GM12878 (cell line): Measurements from ENCODE around the gene MEGF9. TPM values are rescaled to one million over a fixed set of nuclear protein-coding genes. Genes with fewer than 3 reads are reported as not detected.

ENCODE experiments used
- ATAC-seq: fragments of 200-7000 bp; cut with Tn5 transposase; 3 replicates; pipeline ENCODE4 v1.9.1; 2020; ENCODE audit warnings: mild to moderate bottlenecking, moderate library complexity
- BruUV-seq: library from RNA; stranded (reverse); fragments of 400-500 nt; replicated peaks from 2 replicates; lab custom pipeline; 2021; lab: Mats Ljungman, UMichigan
- CTCF ChIA-PET: fragments of 300-600 bp; sonication (Branson Sonifier 250); formaldehyde crosslinking; extraction: SDS; loops from one replicate; lab custom pipeline; 2021; ENCODE audit warnings: inconsistent platforms; lab: Yijun Ruan, JAX
- POLR2A ChIA-PET: fragments of 350-600 bp; formaldehyde crosslinking; extraction: SDS; loops from one replicate; lab custom pipeline; 2021; ENCODE audit warnings: inconsistent platforms; lab: Charles Lee
- RAD21 ChIA-PET: fragments of 300-600 bp; sonication (Branson Sonifier 250); formaldehyde crosslinking; loops from one replicate; lab custom pipeline; 2023; ENCODE audit warnings: antibody characterized with exemption; ENCODE audit not compliant: unreplicated experiment; lab: Charles Lee
- SMC1A ChIA-PET: fragments of 300-600 bp; sonication (Branson Sonifier 250); formaldehyde crosslinking; loops from one replicate; lab custom pipeline; 2023; ENCODE audit not compliant: unreplicated experiment, uncharacterized antibody; lab: Charles Lee
- DNase-seq: peaks from one replicate; pipeline ENCODE4 v3.0.0-alpha.2; 2011; ENCODE audit warnings: low read depth, low spot score
- FAIRE-seq: peaks from 3 replicates; lab custom pipeline; 2011; peaks lifted over from hg19 to GRCh38; lab: Jason Lieb, UNC
- H2AFZ ChIP-seq: 2 replicates; pipeline ENCODE4 v1.6.0; 2011; ENCODE audit warnings: low read depth, low read length, control low read depth; ENCODE audit not compliant: control insufficient read depth
- H3K27ac ChIP-seq: 2 replicates; pipeline ENCODE4 v1.5.1; 2011; ENCODE audit warnings: control low read depth; ENCODE audit not compliant: control insufficient read depth, insufficient read depth
- H3K27me3 ChIP-seq, 2 experiments: replicated peaks in 1 of 2; 2 replicates each; pipeline versions ENCODE4 v1.6.0 to v1.6.1; 2011; ENCODE audit warnings: low read length in 1 of 2; ENCODE audit not compliant: control insufficient read depth in 2 of 2, insufficient read depth in 2 of 2
- H3K36me3 ChIP-seq, 2 experiments: 2 replicates each; pipeline ENCODE4 v1.5.1; 2011; ENCODE audit warnings: low read length in 1 of 2; ENCODE audit not compliant: control insufficient read depth in 2 of 2, insufficient read depth in 2 of 2
- H3K4me1 ChIP-seq: 2 replicates; pipeline ENCODE4 v1.6.1; 2011; ENCODE audit warnings: mild to moderate bottlenecking, low read length, moderate library complexity, mixed read lengths; ENCODE audit not compliant: control insufficient read depth, insufficient read depth
- H3K4me2 ChIP-seq: 2 replicates; pipeline ENCODE4 v1.6.0; 2011; ENCODE audit warnings: control low read depth; ENCODE audit not compliant: control insufficient read depth, insufficient read depth
- H3K4me3 ChIP-seq: fragments of 200-600 bp; sonication (generic); 2 replicates; pipeline ENCODE4 v1.5.1; 2016
- H3K79me2 ChIP-seq: 2 replicates; pipeline ENCODE4 v1.6.0; 2011; ENCODE audit warnings: low read length; ENCODE audit not compliant: control insufficient read depth, insufficient read depth
- H3K9ac ChIP-seq: 2 replicates; pipeline ENCODE4 v1.8.0; 2011; ENCODE audit warnings: low read length, control low read depth, mixed read lengths; ENCODE audit not compliant: control insufficient read depth, insufficient read depth
- H3K9me3 ChIP-seq: replicated peaks from 3 replicates; pipeline ENCODE4 v1.5.1; 2011; ENCODE audit warnings: mild to moderate bottlenecking, low read length; ENCODE audit not compliant: control insufficient read depth, insufficient read depth
- H4K20me1 ChIP-seq: 2 replicates; pipeline ENCODE4 v1.6.0; 2011; ENCODE audit not compliant: control insufficient read depth, insufficient read depth
- ATF3 ChIP-seq: IDR thresholded peaks from 2 replicates; pipeline ENCODE4 v1.6.1; 2011; ENCODE audit warnings: low read depth, mild to moderate bottlenecking, low read length, moderate library complexity, borderline replicate concordance; ENCODE audit errors: extremely low read depth
- CEBPZ ChIP-seq: fragments of 150-350 bp; IDR thresholded peaks from 2 replicates; pipeline ENCODE4 v1.6.1; 2016; ENCODE audit warnings: low read depth, low read length
- EGR1 ChIP-seq, 2 experiments: IDR thresholded peaks; 1 replicate in 1 of 2; 2 replicates in 1 of 2; pipeline ENCODE4 v1.6.1; 2011 to 2012; ENCODE audit warnings: low read depth in 2 of 2, low read length in 2 of 2, borderline replicate concordance in 1 of 2, mild to moderate bottlenecking in 1 of 2, moderate library complexity in 1 of 2
- FOXM1 ChIP-seq: IDR thresholded peaks from 2 replicates; pipeline ENCODE4 v1.6.1; 2012; ENCODE audit warnings: low read depth, mild to moderate bottlenecking, inconsistent platforms, low read length, moderate library complexity
- JUNB ChIP-seq: IDR thresholded peaks from 2 replicates; pipeline ENCODE4 v1.6.1; 2016; ENCODE audit warnings: antibody characterized with exemption, mild to moderate bottlenecking
- JUND ChIP-seq: IDR thresholded peaks from 2 replicates; pipeline ENCODE4 v1.6.1; 2012; ENCODE audit warnings: low read depth, mild to moderate bottlenecking, low read length, improper control_type of control experiment, moderate library complexity
- MAX ChIP-seq: IDR thresholded peaks from 2 replicates; pipeline ENCODE4 v1.6.1; 2012; ENCODE audit warnings: low read depth, low read length, improper control_type of control experiment
- MTA2 ChIP-seq: fragments of 450-650 bp; IDR thresholded peaks from 2 replicates; pipeline ENCODE4 v1.6.1; 2016; ENCODE audit warnings: low read depth, mild to moderate bottlenecking, moderate library complexity
- NRF1 ChIP-seq: conservative IDR thresholded peaks from 2 replicates; pipeline ENCODE4 v1.6.1; 2011; ENCODE audit warnings: mild to moderate bottlenecking, low read depth, low read length, improper control_type of control experiment
- RCOR1 ChIP-seq: conservative IDR thresholded peaks from 2 replicates; pipeline ENCODE4 v1.6.1; 2012; ENCODE audit warnings: low read depth, low read length, improper control_type of control experiment
- SRF ChIP-seq, 2 experiments: IDR thresholded peaks; 2 replicates each; pipeline ENCODE4 v1.6.1; 2011; ENCODE audit warnings: low read depth in 2 of 2, low read length in 2 of 2, mild to moderate bottlenecking in 1 of 2, moderate library complexity in 1 of 2
- STAT1 ChIP-seq: fragments of 450-650 bp; conservative IDR thresholded peaks from 2 replicates; pipeline ENCODE4 v1.6.1; 2014; ENCODE audit warnings: antibody characterized with exemption, mild to moderate bottlenecking
- TCF12 ChIP-seq: IDR thresholded peaks from 2 replicates; pipeline ENCODE4 v1.6.1; 2011; ENCODE audit warnings: low read depth, mild to moderate bottlenecking, low read length
- YY1 ChIP-seq: IDR thresholded peaks from 2 replicates; pipeline ENCODE4 v1.6.1; 2011; ENCODE audit warnings: low read depth, mild to moderate bottlenecking, low read length
- ZNF592 ChIP-seq: fragments of 450-650 bp; IDR thresholded peaks from 2 replicates; pipeline ENCODE4 v1.6.1; 2017; ENCODE audit warnings: mild to moderate bottlenecking, moderate library complexity
- ZSCAN29 ChIP-seq: fragments of 450-650 bp; IDR thresholded peaks from 2 replicates; pipeline ENCODE4 v1.6.1; 2017; ENCODE audit warnings: mild to moderate bottlenecking, moderate library complexity
- ZZZ3 ChIP-seq: IDR thresholded peaks from 2 replicates; pipeline ENCODE4 v1.6.1; 2011; ENCODE audit warnings: low read depth; ENCODE audit not compliant: control insufficient read depth, insufficient read length
- WGBS: methylation state at CpG from one replicate; pipeline ENCODE4 v1.1.6; 2016; ENCODE audit warnings: low lambda C conversion rate; ENCODE audit not compliant: insufficient replicate concordance, insufficient coverage; ENCODE audit errors: missing lambda C conversion rate; 5-methylcytosine and 5-hydroxymethylcytosine counted together
- in situ Hi-C: fragments of 300-500 bp; cut with MboI; formaldehyde crosslinking; loops from 9 replicates; pipeline ENCODE4 v1.14.3; 2018; ENCODE audit warnings: mixed read lengths
- intact Hi-C: fragments of 100-400 bp; cut with micrococcal nuclease; formaldehyde crosslinking; loops from one replicate; pipeline ENCODE4 v1.14.2; 2022; ENCODE audit not compliant: unreplicated experiment
- polyA plus RNA-seq, 11 experiments: library from polyadenylated mRNA; depleted of rRNA in 4 of 11; unstranded in 6 of 11; stranded (reverse) in 5 of 11; fragments of >200 nt; fragmentation: Nextera tagmentation in 4 of 11; fragmentation: Illumina TruSeq in 1 of 11; extraction: Ambion mirVana in 4 of 11; extraction: Trizol in 1 of 11; gene quantifications; 1 replicate in 1 of 11; 2 replicates in 10 of 11; pipeline versions ENCODE4 v1.2.1 to v1.2.3, GENCODE V29; 2011 to 2016; ENCODE audit warnings: inconsistent platforms in 2 of 11, missing spikeins in 2 of 11, low read depth in 1 of 11
- total RNA-seq, 4 experiments: library from RNA; depleted of rRNA in 3 of 4; stranded (reverse); fragments of >200 nt in 3 of 4; fragmentation: Illumina TruSeq in 1 of 4; extraction: Trizol in 1 of 4; gene quantifications; 2 replicates each; pipeline versions ENCODE4 v1.2.1 to v1.2.3, GENCODE V29; 2013 to 2021

MEGF9 gene
- total and polyA plus RNA-seq, 10 of the 15 experiments (the other 5 are each of a cell fraction or from before 2014, with no cell fraction given): 0.71 to 5.1 (median 2.6) TPM

- TF ChIP-seq ZZZ3: no peak
- no peak for TF ChIP-seq ATF3
- no peak for TF ChIP-seq NRF1
Measured at GRCh38 chr9:120659676-120660075, 54.6 kb downstream of the MEGF9 start (continued).

GRCh38 chr9:120659209-120659608 is 55.1 kb downstream of the MEGF9 start:
- Histone ChIP-seq H3K36me3 (no peaks in the 10 kb centered on the region), H4K20me1 (no peaks in the 10 kb centered on the region), H3K27me3 (no peaks in the 10 kb centered on the region), H2AFZ (no peak overlapping the region), H3K27ac (no peak overlapping the region), H3K4me3 (no peak overlapping the region), H3K4me2 (no peak overlapping the region), H3K9ac (no peak overlapping the region), H3K9me3 (no peaks in the 10 kb centered on the region), H3K4me1 (no peaks in the 10 kb centered on the region; the same call in 1 of the 2 replicates), H3K79me2 (no peaks in the 10 kb centered on the region)
- FAIRE-seq (no peak), ATAC-seq (no peak), DNase-seq (no peak)
- RAD21 ChIA-PET: no interaction called here
- no TSS peak for BruUV-seq
- POLR2A ChIA-PET: no interaction called here
- CTCF ChIA-PET: no interaction called here
- SMC1A ChIA-PET: no interaction called here
- intact Hi-C loops: no loop called here
- 80% methylated on average over 3 of the region's 3 CpGs for WGBS
- in situ Hi-C loops: no loop called here
- no peak for TF ChIP-seq FOXM1
- TF ChIP-seq RCOR1: no peak
- no peak for TF ChIP-seq YY1
- no peak for TF ChIP-seq EGR1 (IDR thresholded peaks at IDR 0.05; ENCODE audit: borderline replicate concordance in 1 of 2, low read depth in 2 of 2, low read length in 2 of 2)
- no peak for TF ChIP-seq ZNF592
- no peak for TF ChIP-seq MAX
- TF ChIP-seq JUND: no peak
- TF ChIP-seq TCF12: no peak
- no peak for TF ChIP-seq ZSCAN29
- TF ChIP-seq STAT1: no peak
- no peak for TF ChIP-seq SRF (IDR thresholded peaks at IDR 0.05; ENCODE audit: low read depth in 2 of 2, low read length in 2 of 2)
- no peak for TF ChIP-seq MTA2
- no peak for TF ChIP-seq CEBPZ
- no peak for TF ChIP-seq JUNB
